Calu3 (cell line): Measurements from ENCODE around the gene NRG3. TPM values are rescaled to one million over a fixed set of nuclear protein-coding genes. Genes with fewer than 3 reads are reported as not detected.

ENCODE experiments used
- BruUV-seq: library from RNA; stranded (reverse); fragments of 400-500 nt; replicated peaks from 2 replicates; lab custom pipeline; 2021; lab: Mats Ljungman, UMichigan
- CTCF ChIA-PET: fragments of 300-600 bp; sonication (Branson Sonifier 250); formaldehyde crosslinking; loops from one replicate; lab custom pipeline; 2022; ENCODE audit warnings: antibody characterized with exemption; lab: Charles Lee
- DNase-seq: peaks from one replicate; pipeline ENCODE4 v3.0.0; 2022
- H3K27ac Mint-ChIP-seq: one replicate; pipeline ENCODE4 v1.8.0; 2022; ENCODE audit warnings: mixed read lengths; ENCODE audit not compliant: unreplicated experiment
- H3K27me3 Mint-ChIP-seq: one replicate; pipeline ENCODE4 v1.8.0; 2022; ENCODE audit warnings: mixed read lengths; ENCODE audit not compliant: unreplicated experiment
- H3K36me3 Mint-ChIP-seq: one replicate; pipeline ENCODE4 v1.8.0; 2022; ENCODE audit warnings: mild to moderate bottlenecking, moderate library complexity, mixed read lengths; ENCODE audit not compliant: insufficient read depth, unreplicated experiment
- H3K4me1 Mint-ChIP-seq: one replicate; pipeline ENCODE4 v1.8.0; 2022; ENCODE audit warnings: mild to moderate bottlenecking, low read depth, mixed read lengths; ENCODE audit not compliant: unreplicated experiment
- H3K4me3 Mint-ChIP-seq: one replicate; pipeline ENCODE4 v1.8.0; 2022; ENCODE audit warnings: mild to moderate bottlenecking, low read depth, moderate library complexity, mixed read lengths; ENCODE audit not compliant: unreplicated experiment
- H3K9me3 Mint-ChIP-seq: one replicate; pipeline ENCODE4 v1.8.0; 2022; ENCODE audit warnings: low read depth, mixed read lengths; ENCODE audit not compliant: unreplicated experiment
- CTCF ChIP-seq: fragments of 200-600 bp; IDR thresholded peaks from one replicate; pipeline ENCODE4 v1.8.0; 2022; ENCODE audit warnings: antibody characterized with exemption; ENCODE audit not compliant: unreplicated experiment
- intact Hi-C: fragments of 100-400 bp; cut with micrococcal nuclease; formaldehyde crosslinking; loops from one replicate; pipeline ENCODE4 v1.10.0; 2022; ENCODE audit not compliant: unreplicated experiment
- total RNA-seq: library from RNA; stranded (reverse); gene quantifications from 2 replicates; pipeline ENCODE4 v1.2.3, GENCODE V29; 2022

The NRG3 gene
- total RNA-seq, 1 experiment from 2014 or later = 46.3 TPM

- no peak for DNase-seq
- no peaks in the 10 kb centered on the region for H3K27me3 Mint-ChIP-seq
- CTCF ChIA-PET = no interaction called here
- no TSS peak for BruUV-seq
- H3K9me3 Mint-ChIP-seq = no peaks in the 10 kb centered on the region
- intact Hi-C loops = no loop called here
- H3K4me1 Mint-ChIP-seq = no peaks in the 10 kb centered on the region
- no peak overlapping the region for H3K4me3 Mint-ChIP-seq
- no peak for TF ChIP-seq CTCF
- no peak overlapping the region for H3K27ac Mint-ChIP-seq
- no peaks in the 10 kb centered on the region for H3K36me3 Mint-ChIP-seq
Measured at GRCh38 chr10:82865366-82865765, 990.4 kb downstream of the NRG3 start.

GRCh38 chr10:82866424-82867020 is 991.5 kb downstream of the NRG3 start:
- no peaks in the 10 kb centered on the region for H3K27me3 Mint-ChIP-seq
- no peaks in the 10 kb centered on the region for H3K4me1 Mint-ChIP-seq
- intact Hi-C loops = no loop called here
- CTCF ChIA-PET = no interaction called here
- no peak overlapping the region for H3K4me3 Mint-ChIP-seq
- TF ChIP-seq CTCF = no peak
- no peaks in the 10 kb centered on the region for H3K36me3 Mint-ChIP-seq
- no TSS peak for BruUV-seq
- no peak for DNase-seq
- no peak overlapping the region for H3K27ac Mint-ChIP-seq
- H3K9me3 Mint-ChIP-seq = no peaks in the 10 kb centered on the region

GRCh38 chr10:82867056-82867455 is 992.1 kb downstream of the NRG3 start:
- intact Hi-C loops = no loop called here
- CTCF ChIA-PET = no interaction called here
- Mint-ChIP-seq H3K36me3 (no peaks in the 10 kb centered on the region), H3K27ac (no peak overlapping the region), H3K9me3 (no peaks in the 10 kb centered on the region), H3K4me3 (no peak overlapping the region), H3K27me3 (no peaks in the 10 kb centered on the region), H3K4me1 (no peaks in the 10 kb centered on the region)
- no TSS peak for BruUV-seq
- no peak for TF ChIP-seq CTCF
- DNase-seq = no peak

GRCh38 chr10:82874671-82875070 is 999.7 kb downstream of the NRG3 start:
- CTCF ChIA-PET = no interaction called here
- no peaks in the 10 kb centered on the region for H3K4me1 Mint-ChIP-seq

More at GRCh38 chr10:82874671-82875070, 999.7 kb downstream of the NRG3 start:
- no peak for TF ChIP-seq CTCF
- Mint-ChIP-seq H3K4me3 (no peak overlapping the region), H3K36me3 (no peaks in the 10 kb centered on the region), H3K27ac (no peak overlapping the region), H3K9me3 (no peaks in the 10 kb centered on the region), H3K27me3 (no peaks in the 10 kb centered on the region)
- intact Hi-C loops = no loop called here
- BruUV-seq = no TSS peak
- DNase-seq = no peak
